ENCODE measurements around the gene PSMG4. TPM values are rescaled to one million over a fixed set of nuclear protein-coding genes. Genes with fewer than 3 reads are reported as not detected.

Gene PSMG4
- total RNA-seq, 1 experiment from 2014 or later: 35.0 TPM

DNA sequence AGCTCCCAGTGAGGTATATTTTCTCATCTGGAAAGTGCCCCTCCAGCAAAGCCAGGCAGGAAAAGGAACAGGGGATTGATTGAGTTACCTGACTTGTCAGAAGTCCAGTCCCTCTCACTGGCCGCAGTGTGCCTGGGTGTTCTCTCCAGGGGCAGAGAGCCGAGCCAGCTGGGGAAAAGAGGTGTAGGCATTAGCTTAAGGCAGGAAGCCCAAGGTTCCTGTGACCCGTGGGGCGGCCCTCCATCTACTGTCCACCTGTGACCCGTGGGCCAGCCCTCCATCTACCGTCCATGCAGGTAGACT lies 2.7 kb downstream of the PSMG4 start:
- intact Hi-C loops (cut with micrococcal nuclease): no loop called here
- H4K20me1 ChIP-seq (ENCODE audit: insufficient read depth): no peaks in the 10 kb centered on the region
- no peak overlapping the region for H3K27ac ChIP-seq (ENCODE audit: low read depth, low read length)
- DNase-seq (ENCODE audit: low read depth, low spot score) (no peak), ATAC-seq (no peak)
- no peak for TF ChIP-seq RAD21 (IDR thresholded peaks at IDR 0.05; ENCODE audit: low read depth)
- TF ChIP-seq EZH2 (IDR thresholded peaks at IDR 0.05): no peak
- no peak for TF ChIP-seq ATF3 (IDR thresholded peaks at IDR 0.05)
- TF ChIP-seq ELF1 (IDR thresholded peaks at IDR 0.05; ENCODE audit: borderline replicate concordance, low read depth): no peak
- peaks cover 9 to 18% of the 10 kb centered on the region in 2 experiments; a peak in 3 of 4 replicates for H3K4me1 ChIP-seq (ENCODE audit: control insufficient read depth in 1 of 2, insufficient read depth in 2 of 2, low read length in 2 of 2)
- ChIA-PET RAD21 (ENCODE audit: low non-redundant PET in 1 of 2, low total read pairs in 2 of 2, uncharacterized antibody in 2 of 2, unreplicated experiment in 2 of 2) (no interaction called here), POLR2A (no interaction called here), CTCF (interaction anchor here (1.3 to 1.8 kb wide), 2 partner anchors 10 to 471 kb away, joined by 3 read pairs; no protein-coding TSS in a partner anchor)
- no peak overlapping the region for H3K4me2 ChIP-seq (ENCODE audit: low read length)
- H3K36me3 ChIP-seq (ENCODE audit: control insufficient read depth in 1 of 2, insufficient read depth in 2 of 2, low read length in 2 of 2): peaks cover 13 to 26% of the 10 kb centered on the region in 2 experiments; a peak in 3 of 4 replicates
- H2AFZ ChIP-seq (ENCODE audit: low read depth, low read length, poor library complexity, severe bottlenecking): no peak overlapping the region
- no peak overlapping the region for H3K4me3 ChIP-seq (replicated peaks in 1 of 2; ENCODE audit: low read depth in 1 of 2, low read length in 2 of 2)
- no peak overlapping the region for H3K9ac ChIP-seq (ENCODE audit: low read length)
- peaks cover 77% of the 10 kb centered on the region for H3K79me2 ChIP-seq (ENCODE audit: insufficient read depth, low read length)
- H3K9me2 ChIP-seq (ENCODE audit: insufficient read depth): no peaks in the 10 kb centered on the region
- no peaks in the 10 kb centered on the region for H3K9me3 ChIP-seq (ENCODE audit: control insufficient read depth in 1 of 2, insufficient read depth in 1 of 2, low read depth in 1 of 2, low read length in 2 of 2)
- no peaks in the 10 kb centered on the region for H3K27me3 ChIP-seq (ENCODE audit: insufficient read depth, low read length)
- BruUV-seq (replicated peaks): no TSS peak

- ChIA-PET RAD21 (ENCODE audit: low non-redundant PET in 1 of 2, low total read pairs in 2 of 2, uncharacterized antibody in 2 of 2, unreplicated experiment in 2 of 2) (no interaction called here), CTCF (interaction anchor here (1.3 to 1.8 kb wide), 2 partner anchors 10 to 470 kb away, joined by 3 read pairs; no protein-coding TSS in a partner anchor), POLR2A (no interaction called here)
- Histone ChIP-seq H3K27me3 (ENCODE audit: insufficient read depth, low read length) (no peaks in the 10 kb centered on the region), H4K20me1 (ENCODE audit: insufficient read depth) (no peaks in the 10 kb centered on the region), H3K9ac (ENCODE audit: low read length) (no peak overlapping the region), H3K4me3 (replicated peaks in 1 of 2; ENCODE audit: low read depth in 1 of 2, low read length in 2 of 2) (no peak overlapping the region), H2AFZ (ENCODE audit: low read depth, low read length, poor library complexity, severe bottlenecking) (no peak overlapping the region), H3K9me2 (ENCODE audit: insufficient read depth) (no peaks in the 10 kb centered on the region), H3K27ac (ENCODE audit: low read depth, low read length) (no peak overlapping the region), H3K4me1 (ENCODE audit: control insufficient read depth in 1 of 2, insufficient read depth in 2 of 2, low read length in 2 of 2) (peaks cover 9 to 18% of the 10 kb centered on the region in 2 experiments; a peak in 3 of 4 replicates), H3K79me2 (ENCODE audit: insufficient read depth, low read length) (peaks cover 78% of the 10 kb centered on the region), H3K9me3 (ENCODE audit: control insufficient read depth in 1 of 2, insufficient read depth in 1 of 2, low read depth in 1 of 2, low read length in 2 of 2) (no peaks in the 10 kb centered on the region), H3K4me2 (ENCODE audit: low read length) (no peak overlapping the region), H3K36me3 (ENCODE audit: control insufficient read depth in 1 of 2, insufficient read depth in 2 of 2, low read length in 2 of 2) (peaks cover 13 to 26% of the 10 kb centered on the region in 2 experiments; a peak in 3 of 4 replicates)
- DNase-seq (ENCODE audit: low read depth, low spot score) (no peak), ATAC-seq (no peak)
- TF ChIP-seq CEBPB (IDR thresholded peaks at IDR 0.05; ENCODE audit: low read depth) (no peak), EZH2phosphoT487 (IDR thresholded peaks at IDR 0.05; ENCODE audit: borderline replicate concordance) (no peak), SIN3A (IDR thresholded peaks at IDR 0.05; ENCODE audit: low read depth) (no peak), SP1 (IDR thresholded peaks at IDR 0.05; ENCODE audit: low read depth) (no peak), TCF7L2 (IDR thresholded peaks at IDR 0.05; ENCODE audit: borderline replicate concordance, extremely low read depth, insufficient read depth, insufficient read length) (no peak), EZH2 (IDR thresholded peaks at IDR 0.05) (no peak), ELF1 (IDR thresholded peaks at IDR 0.05; ENCODE audit: borderline replicate concordance, low read depth) (no peak), JUND (IDR thresholded peaks at IDR 0.05) (no peak), YY1 (IDR thresholded peaks at IDR 0.05; ENCODE audit: extremely low read depth, insufficient replicate concordance, low read depth, low read length) (no peak), MAX (IDR thresholded peaks at IDR 0.05) (no peak), POLR2AphosphoS5 (IDR thresholded peaks at IDR 0.05; ENCODE audit: low read depth, low read length) (no peak), FOSL1 (IDR thresholded peaks at IDR 0.05; ENCODE audit: low read depth) (no peak), RAD21 (IDR thresholded peaks at IDR 0.05; ENCODE audit: low read depth) (no peak), ATF3 (IDR thresholded peaks at IDR 0.05) (no peak), ZNF274 (IDR thresholded peaks at IDR 0.05; ENCODE audit: low read depth, low read length) (no peak), POLR2A (IDR thresholded peaks at IDR 0.05; ENCODE audit: borderline replicate concordance, extremely low read depth, insufficient read depth, insufficient read length) (no peak)
- intact Hi-C loops (cut with micrococcal nuclease): no loop called here
- no TSS peak for BruUV-seq (replicated peaks)
These were observed 3.2 kb downstream of the PSMG4 start for GRCh38 chr6:3261921-3262320.
